ENCODE results near the gene LYZL4.

- TF ChIP-seq CTCF (IDR thresholded peaks at IDR 0.05), result no peak
- TF ChIP-seq EZH2 (IDR thresholded peaks at IDR 0.05; ENCODE audit: borderline replicate concordance, insufficient read depth, low read depth, low read length, poor library complexity, severe bottlenecking), result no peak
Observed at GRCh38 chr3:42434777-42435380, 24.5 kb upstream of the LYZL4 start.

Measured in B cell (primary cell).